WTC11 (cell line): ENCODE measurements around the gene PRUNE2. TPM values are rescaled to one million over a fixed set of nuclear protein-coding genes. Genes with fewer than 3 reads are reported as not detected.

Source experiments
- ATAC-seq: fragments of 200-7000 bp; cut with Tn5 transposase; 2 replicates; pipeline ENCODE4 v1.10.0; 2021; ENCODE audit warnings: mild to moderate bottlenecking, moderate library complexity
- CTCF ChIA-PET: fragments of 300-600 bp; sonication (Branson Sonifier 250); formaldehyde crosslinking; loops from one replicate; lab custom pipeline; 2021; ENCODE audit warnings: antibody characterized with exemption; lab: Charles Lee
- POLR2A ChIA-PET: fragments of 350-600 bp; sonication (Branson Sonifier 250); formaldehyde crosslinking; loops from one replicate; lab custom pipeline; 2021; ENCODE audit warnings: antibody characterized with exemption; lab: Charles Lee
- DNase-seq: peaks from one replicate; pipeline ENCODE4 v3.0.0; 2021; ENCODE audit warnings: low spot score
- H3K27ac Mint-ChIP-seq: 2 replicates; pipeline ENCODE4 v1.8.0; 2021; ENCODE audit warnings: mixed read lengths
- H3K27me3 Mint-ChIP-seq: 2 replicates; pipeline ENCODE4 v1.8.0; 2021; ENCODE audit warnings: low read depth, mild to moderate bottlenecking, moderate library complexity, mixed read lengths
- H3K36me3 Mint-ChIP-seq: 2 replicates; pipeline ENCODE4 v1.8.0; 2021; ENCODE audit warnings: mixed read lengths
- H3K4me1 Mint-ChIP-seq: 2 replicates; pipeline ENCODE4 v1.8.0; 2022; ENCODE audit warnings: mixed read lengths
- H3K4me3 Mint-ChIP-seq: 2 replicates; pipeline ENCODE4 v1.8.0; 2021; ENCODE audit warnings: mild to moderate bottlenecking, moderate library complexity, mixed read lengths
- H3K9me3 Mint-ChIP-seq: 2 replicates; pipeline ENCODE4 v1.8.0; 2021; ENCODE audit warnings: mixed read lengths
- ARID4B ChIP-seq: sonication (generic); formaldehyde crosslinking; IDR thresholded peaks from 2 replicates; pipeline ENCODE4 v1.8.0; 2023; ENCODE audit warnings: missing genetic modification reagents, mild to moderate bottlenecking, borderline replicate concordance
- ATF3 ChIP-seq: sonication (generic); formaldehyde crosslinking; conservative IDR thresholded peaks from 2 replicates; pipeline ENCODE4 v1.8.1; 2022; ENCODE audit warnings: mild to moderate bottlenecking, missing genetic modification reagents
- CREB1 ChIP-seq: sonication (generic); formaldehyde crosslinking; IDR thresholded peaks from 2 replicates; pipeline ENCODE4 v1.8.0; 2023; ENCODE audit warnings: mild to moderate bottlenecking, missing genetic modification reagents
- CREM ChIP-seq: sonication (generic); formaldehyde crosslinking; IDR thresholded peaks from 2 replicates; pipeline ENCODE4 v1.8.1; 2022; ENCODE audit warnings: mild to moderate bottlenecking, missing genetic modification reagents, moderate library complexity
- FOXP1 ChIP-seq: sonication (generic); formaldehyde crosslinking; IDR thresholded peaks from 2 replicates; pipeline ENCODE4 v1.8.0; 2022; ENCODE audit warnings: missing genetic modification reagents, mild to moderate bottlenecking, moderate library complexity, borderline replicate concordance
- MXD4 ChIP-seq: fragments of 250-450 bp; sonication (Bioruptor Pico); IDR thresholded peaks from 2 replicates; pipeline ENCODE4 v1.8.0; 2021; ENCODE audit warnings: mild to moderate bottlenecking, moderate library complexity, borderline replicate concordance
- NFE2L1 ChIP-seq: sonication (generic); formaldehyde crosslinking; IDR thresholded peaks from 2 replicates; pipeline ENCODE4 v1.8.1; 2023; ENCODE audit warnings: missing genetic modification reagents
- NFYB ChIP-seq: sonication (generic); formaldehyde crosslinking; conservative IDR thresholded peaks from 2 replicates; pipeline ENCODE4 v1.8.0; 2022; ENCODE audit warnings: low read depth, missing genetic modification reagents
- NR3C1 ChIP-seq: sonication (generic); formaldehyde crosslinking; conservative IDR thresholded peaks from 2 replicates; pipeline ENCODE4 v1.8.1; 2023; ENCODE audit warnings: low read depth, mild to moderate bottlenecking, missing genetic modification reagents
- RELA ChIP-seq: sonication (generic); formaldehyde crosslinking; IDR thresholded peaks from 2 replicates; pipeline ENCODE4 v1.8.1; 2022; ENCODE audit warnings: missing genetic modification reagents, mild to moderate bottlenecking, borderline replicate concordance
- SMAD3 ChIP-seq: sonication (generic); formaldehyde crosslinking; IDR thresholded peaks from 2 replicates; pipeline ENCODE4 v1.8.0; 2022; ENCODE audit warnings: missing genetic modification reagents, mild to moderate bottlenecking, borderline replicate concordance
- SOX15 ChIP-seq: fragments of 250-450 bp; sonication (Bioruptor Pico); IDR thresholded peaks from 2 replicates; pipeline ENCODE4 v1.9.0; 2021; ENCODE audit warnings: mild to moderate bottlenecking
- TEAD4 ChIP-seq: sonication (generic); formaldehyde crosslinking; IDR thresholded peaks from 2 replicates; pipeline ENCODE4 v1.8.0; 2022; ENCODE audit warnings: mild to moderate bottlenecking, missing genetic modification reagents
- USF2 ChIP-seq: sonication (generic); formaldehyde crosslinking; IDR thresholded peaks from 2 replicates; pipeline ENCODE4 v1.8.1; 2023; ENCODE audit warnings: mild to moderate bottlenecking, missing genetic modification reagents, moderate library complexity
- ZNF416 ChIP-seq: fragments of 250-450 bp; sonication (Bioruptor Pico); IDR thresholded peaks from 2 replicates; pipeline ENCODE4 v1.9.0; 2021; ENCODE audit warnings: mild to moderate bottlenecking, inconsistent platforms
- ZNF423 ChIP-seq: fragments of 250-450 bp; sonication (Bioruptor Pico); IDR thresholded peaks from 2 replicates; pipeline ENCODE4 v2.1.2; 2022; ENCODE audit warnings: mild to moderate bottlenecking, moderate library complexity
- total RNA-seq: library from RNA; stranded (reverse); gene quantifications from 3 replicates; pipeline ENCODE4 v1.2.3, GENCODE V29; 2021
- TF ChIP-seq, protein P1 (sequence below): sonication (generic); formaldehyde crosslinking; IDR thresholded peaks from 2 replicates; pipeline ENCODE4 v1.8.1; 2023; ENCODE audit warnings: mild to moderate bottlenecking, missing genetic modification reagents
- TF ChIP-seq, protein P2 (sequence below): sonication (generic); formaldehyde crosslinking; IDR thresholded peaks from 2 replicates; pipeline ENCODE4 v1.8.0; 2022; ENCODE audit warnings: mild to moderate bottlenecking, missing genetic modification reagents

PRUNE2 gene
- total RNA-seq, 1 experiment from 2014 or later = 13.1 TPM

DNA sequence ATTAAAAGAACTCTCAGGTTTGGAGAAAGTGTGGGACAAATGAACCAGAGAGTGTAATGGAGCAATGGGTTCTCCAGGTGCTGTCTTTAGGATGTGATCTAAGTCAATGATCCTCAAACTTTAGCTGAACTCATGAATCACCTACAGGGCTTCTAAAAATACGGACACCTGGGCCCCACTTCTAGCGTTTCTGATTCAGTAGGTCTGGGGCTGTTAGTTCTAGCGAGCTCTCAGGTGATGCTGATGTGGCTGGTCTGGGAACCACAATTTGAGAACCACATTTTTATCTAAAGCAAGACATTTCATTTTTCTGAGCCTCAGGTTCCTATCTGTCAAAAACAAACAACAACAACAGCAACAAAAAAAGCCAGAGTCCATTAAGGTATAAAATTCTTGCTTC is 176.8 kb downstream of the PRUNE2 start (continued):
- no peak for TF ChIP-seq TEAD4 (CRISPR knock-in tag)
- no peak for TF ChIP-seq ZNF423 (CRISPR knock-in tag)
- no peak for TF ChIP-seq MXD4 (CRISPR knock-in tag)
- TF ChIP-seq CREM (CRISPR knock-in tag) = no peak
- no peak for TF ChIP-seq SOX15
- TF ChIP-seq, protein P1, sequence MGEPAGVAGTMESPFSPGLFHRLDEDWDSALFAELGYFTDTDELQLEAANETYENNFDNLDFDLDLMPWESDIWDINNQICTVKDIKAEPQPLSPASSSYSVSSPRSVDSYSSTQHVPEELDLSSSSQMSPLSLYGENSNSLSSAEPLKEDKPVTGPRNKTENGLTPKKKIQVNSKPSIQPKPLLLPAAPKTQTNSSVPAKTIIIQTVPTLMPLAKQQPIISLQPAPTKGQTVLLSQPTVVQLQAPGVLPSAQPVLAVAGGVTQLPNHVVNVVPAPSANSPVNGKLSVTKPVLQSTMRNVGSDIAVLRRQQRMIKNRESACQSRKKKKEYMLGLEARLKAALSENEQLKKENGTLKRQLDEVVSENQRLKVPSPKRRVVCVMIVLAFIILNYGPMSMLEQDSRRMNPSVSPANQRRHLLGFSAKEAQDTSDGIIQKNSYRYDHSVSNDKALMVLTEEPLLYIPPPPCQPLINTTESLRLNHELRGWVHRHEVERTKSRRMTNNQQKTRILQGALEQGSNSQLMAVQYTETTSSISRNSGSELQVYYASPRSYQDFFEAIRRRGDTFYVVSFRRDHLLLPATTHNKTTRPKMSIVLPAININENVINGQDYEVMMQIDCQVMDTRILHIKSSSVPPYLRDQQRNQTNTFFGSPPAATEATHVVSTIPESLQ (CRISPR knock-in tag) = no peak

- TF ChIP-seq TEAD4 (CRISPR knock-in tag) (no peak), ARID4B (CRISPR knock-in tag) (no peak), ZNF416 (CRISPR knock-in tag) (no peak), ATF3 (CRISPR knock-in tag) (no peak), NFE2L1 (CRISPR knock-in tag) (no peak), NR3C1 (CRISPR knock-in tag) (no peak), SMAD3 (CRISPR knock-in tag) (no peak), USF2 (CRISPR knock-in tag) (no peak), RELA (CRISPR knock-in tag) (no peak), ZNF423 (CRISPR knock-in tag) (no peak), NFYB (no peak), CREB1 (no peak), FOXP1 (CRISPR knock-in tag) (no peak)
- TF ChIP-seq, protein P2, sequence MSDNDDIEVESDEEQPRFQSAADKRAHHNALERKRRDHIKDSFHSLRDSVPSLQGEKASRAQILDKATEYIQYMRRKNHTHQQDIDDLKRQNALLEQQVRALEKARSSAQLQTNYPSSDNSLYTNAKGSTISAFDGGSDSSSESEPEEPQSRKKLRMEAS (CRISPR knock-in tag) = no peak
- POLR2A ChIA-PET = no interaction called here
- Mint-ChIP-seq H3K4me3 (no peak overlapping the region), H3K27me3 (no peaks in the 10 kb centered on the region), H3K36me3 (no peaks in the 10 kb centered on the region), H3K27ac (no peak overlapping the region), H3K4me1 (no peaks in the 10 kb centered on the region), H3K9me3 (no peaks in the 10 kb centered on the region)
- DNase-seq (no peak), ATAC-seq (no peak)
- CTCF ChIA-PET = no interaction called here
Measured at GRCh38 chr9:76725885-76726284, 180.0 kb downstream of the PRUNE2 start.
